GM21528 (cell line): ENCODE results near the gene RTL5.
"Not testable (repeated sequence)": the region's sequence is repeated elsewhere in the genome, so short reads cannot be mapped to it uniquely, and the experiment has no call there.

Source experiments
- ATAC-seq: cut with Tn5 transposase; IDR thresholded peaks from one replicate; pipeline ENCODE4 v1.9.1; 2021; ENCODE audit warnings: mild to moderate bottlenecking, moderate library complexity; ENCODE audit not compliant: unreplicated experiment, low FRiP score

Gene RTL5

GRCh38 chrX:72131317-72132294 lies at the start of gene RTL5:
Gene RTL5, minus strand, starts transcription at chrX:72131915.
- ATAC-seq, result peak; percentile 49

- ATAC-seq, result no peak
Measured at GRCh38 chrX:72180539-72180938, 48.8 kb upstream of the RTL5 start.

GRCh38 chrX:72176981-72177380 lies 45.3 kb upstream of the RTL5 start:
- ATAC-seq, result no peak

GRCh38 chrX:72176289-72176688 lies 44.6 kb upstream of the RTL5 start:
- not testable (repeated sequence) for ATAC-seq

- no peak for ATAC-seq
Measured at GRCh38 chrX:72169008-72169728, 37.5 kb upstream of the RTL5 start.

- ATAC-seq, result no peak
Measured at GRCh38 chrX:72165551-72165950, 33.8 kb upstream of the RTL5 start.

- no peak for ATAC-seq
Measured at GRCh38 chrX:72159769-72160168, 28.1 kb upstream of the RTL5 start.

- ATAC-seq, result no peak
Measured at GRCh38 chrX:72158773-72159172, 27.1 kb upstream of the RTL5 start.

- ATAC-seq, result no peak
Measured at GRCh38 chrX:72146527-72146926, 14.8 kb upstream of the RTL5 start.

- ATAC-seq, result no peak
Measured at GRCh38 chrX:72145181-72145580, 13.5 kb upstream of the RTL5 start.

GRCh38 chrX:72143609-72143907 lies 11.8 kb upstream of the RTL5 start:
- no peak for ATAC-seq

GRCh38 chrX:72142794-72143608 lies 11.3 kb upstream of the RTL5 start:
- no peak for ATAC-seq

GRCh38 chrX:72142094-72142793 lies 10.5 kb upstream of the RTL5 start:
- ATAC-seq, result no peak

- ATAC-seq, result no peak
Measured at GRCh38 chrX:72141372-72142004, 9.8 kb upstream of the RTL5 start.

- ATAC-seq, result no peak
Measured at GRCh38 chrX:72139538-72139937, 7.8 kb upstream of the RTL5 start.

GRCh38 chrX:72137846-72138495 lies 6.3 kb upstream of the RTL5 start:
- ATAC-seq, result no peak

GRCh38 chrX:72133851-72134546 lies 2.3 kb upstream of the RTL5 start:
- ATAC-seq, result no peak

- ATAC-seq, result no peak
Measured at GRCh38 chrX:72132456-72132855, 741 bp upstream of the RTL5 start.

GRCh38 chrX:72130762-72131250 lies 909 bp downstream of the RTL5 start:
- no peak for ATAC-seq
